ENCODE results near the gene LRRK1.

DNA sequence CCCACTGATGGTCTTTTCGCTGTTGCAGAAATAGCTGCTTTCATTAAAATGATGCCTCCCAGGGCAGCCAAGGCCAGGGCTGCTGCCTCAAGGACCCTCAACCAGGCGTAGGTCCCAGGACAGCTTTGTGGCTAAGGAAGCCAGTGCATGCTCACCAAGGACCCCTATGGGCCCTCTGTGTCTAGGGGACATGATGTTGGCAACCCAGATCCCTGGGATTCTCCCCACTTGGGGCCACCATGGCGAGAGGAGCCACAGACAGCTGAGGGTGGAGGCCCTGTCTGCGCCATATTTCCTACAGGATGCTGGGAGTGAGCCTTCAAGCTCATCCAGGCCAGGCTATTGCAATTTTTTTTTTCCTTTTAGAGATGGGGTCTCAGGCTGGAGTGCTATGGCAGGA is 195.5 kb downstream of the LRRK1 start:
- TF ChIP-seq EZH2 (IDR thresholded peaks at IDR 0.05) = no peak
- no peak for TF ChIP-seq FOXP2 (optimal IDR thresholded peaks at IDR 0.05; ENCODE audit: control extremely low read depth, extremely low read length, insufficient read depth)

Measured in SK-N-MC (cell line).